IMR-90 (cell line): ENCODE data around the gene DHX34. TPM values are rescaled to one million over a fixed set of nuclear protein-coding genes. Genes with fewer than 3 reads are reported as not detected.

ENCODE experiments used
- ATAC-seq: fragments of 200-7000 bp; cut with Tn5 transposase; 2 replicates; pipeline ENCODE4 v1.9.1; 2020; ENCODE audit warnings: low read depth, mild to moderate bottlenecking, moderate library complexity
- BruUV-seq: library from RNA; stranded (reverse); fragments of 400-500 nt; replicated peaks from 2 replicates; lab custom pipeline; 2021; lab: Mats Ljungman, UMichigan
- CTCF ChIA-PET: fragments of 300-600 bp; formaldehyde crosslinking; extraction: SDS; loops from one replicate; lab custom pipeline; 2021; ENCODE audit warnings: antibody characterized with exemption; lab: Yijun Ruan, JAX
- POLR2A ChIA-PET: fragments of 300-600 bp; sonication (Branson Sonifier 250); formaldehyde crosslinking; loops from one replicate; lab custom pipeline; 2022; ENCODE audit warnings: antibody characterized with exemption; ENCODE audit not compliant: unreplicated experiment; lab: Charles Lee
- DNase-seq: peaks from one replicate; pipeline ENCODE4 v3.0.0; 2013
- H2AFZ ChIP-seq: replicated peaks from 2 replicates; pipeline ENCODE3; 2013; ENCODE audit warnings: low read length, mild to moderate bottlenecking; ENCODE audit not compliant: poor library complexity
- H2AK5ac ChIP-seq: 2 replicates; pipeline ENCODE4 v1.6.1; 2013; ENCODE audit warnings: low read depth, low read length, inconsistent platforms
- H2AK9ac ChIP-seq: replicated peaks from 2 replicates; pipeline ENCODE3; 2013; ENCODE audit warnings: mild to moderate bottlenecking, low read depth, low read length, moderate library complexity; ENCODE audit not compliant: poor library complexity
- H2BK120ac ChIP-seq: 2 replicates; pipeline ENCODE4 v1.6.1; 2013; ENCODE audit warnings: low read depth, low read length, inconsistent platforms
- H2BK15ac ChIP-seq: 3 replicates; pipeline ENCODE4 v1.6.1; 2013; ENCODE audit warnings: low read depth, low read length, inconsistent platforms
- H2BK20ac ChIP-seq: 2 replicates; pipeline ENCODE4 v1.6.1; 2013; ENCODE audit warnings: low read depth, mild to moderate bottlenecking, inconsistent platforms, low read length, moderate library complexity
- H2BK5ac ChIP-seq: 2 replicates; pipeline ENCODE4 v1.6.1; 2013; ENCODE audit warnings: mild to moderate bottlenecking, low read depth, low read length, inconsistent platforms; ENCODE audit not compliant: poor library complexity, severe bottlenecking
- H3K14ac ChIP-seq: replicated peaks from 2 replicates; pipeline ENCODE4 v1.6.1; 2013; ENCODE audit warnings: low read depth, low read length, inconsistent platforms
- H3K18ac ChIP-seq: 2 replicates; pipeline ENCODE4 v1.6.1; 2013; ENCODE audit warnings: low read depth, low read length, control low read depth
- H3K23ac ChIP-seq: 2 replicates; pipeline ENCODE4 v1.6.1; 2013; ENCODE audit warnings: low read depth, low read length, inconsistent platforms
- H3K27ac ChIP-seq: 2 replicates; pipeline ENCODE4 v1.5.1; 2013; ENCODE audit warnings: mild to moderate bottlenecking, control low read depth, low read length; ENCODE audit not compliant: insufficient read depth
- H3K27me3 ChIP-seq: 2 replicates; pipeline ENCODE4 v1.6.1; 2013; ENCODE audit warnings: low read length; ENCODE audit not compliant: control insufficient read depth, insufficient read depth
- H3K36me3 ChIP-seq: 2 replicates; pipeline ENCODE4 v1.6.1; 2013; ENCODE audit warnings: low read length, mixed read lengths; ENCODE audit not compliant: control insufficient read depth, insufficient read depth
- H3K4ac ChIP-seq: 2 replicates; pipeline ENCODE4 v1.6.1; 2013; ENCODE audit warnings: low read depth, low read length, inconsistent platforms
- H3K4me1 ChIP-seq: 2 replicates; pipeline ENCODE4 v1.6.1; 2013; ENCODE audit warnings: low read length, mixed read lengths; ENCODE audit not compliant: control insufficient read depth, insufficient read depth
- H3K4me2 ChIP-seq: 2 replicates; pipeline ENCODE4 v1.6.1; 2013; ENCODE audit warnings: low read depth, mild to moderate bottlenecking, control low read depth, low read length, moderate library complexity
- H3K4me3 ChIP-seq: 2 replicates; pipeline ENCODE4 v1.5.1; 2013; ENCODE audit warnings: low read depth, mild to moderate bottlenecking, control low read depth, low read length, moderate library complexity; ENCODE audit not compliant: insufficient read depth
- H3K56ac ChIP-seq: 2 replicates; pipeline ENCODE4 v1.6.1; 2013; ENCODE audit warnings: low read length, inconsistent platforms; ENCODE audit not compliant: insufficient read depth; ENCODE audit errors: extremely low read depth
- H3K79me1 ChIP-seq, 2 experiments: 2 replicates each; pipeline ENCODE4 v1.6.1; 2013; ENCODE audit warnings: low read length in 2 of 2, inconsistent platforms in 1 of 2, low read depth in 1 of 2
- H3K9ac ChIP-seq: 2 replicates; pipeline ENCODE4 v1.6.1; 2013; ENCODE audit warnings: low read depth, low read length, control low read depth
- H3K9me1 ChIP-seq: 2 replicates; pipeline ENCODE4 v1.6.1; 2013; ENCODE audit warnings: low read length, inconsistent platforms; ENCODE audit not compliant: insufficient read depth
- H3K9me3 ChIP-seq: 2 replicates; pipeline ENCODE4 v1.6.1; 2013; ENCODE audit warnings: low read length; ENCODE audit not compliant: control insufficient read depth, insufficient read depth
- H4K20me1 ChIP-seq: 2 replicates; pipeline ENCODE4 v1.6.1; 2013; ENCODE audit warnings: low read length, inconsistent platforms; ENCODE audit not compliant: insufficient read depth
- H4K5ac ChIP-seq: 2 replicates; pipeline ENCODE4 v1.6.1; 2013; ENCODE audit warnings: mild to moderate bottlenecking, low read depth, low read length, control low read depth
- H4K8ac ChIP-seq, 2 experiments: 2 replicates each; pipeline ENCODE4 v1.6.1; 2013; ENCODE audit warnings: low read depth in 2 of 2, low read length in 2 of 2, control low read depth in 1 of 2, inconsistent platforms in 1 of 2
- H4K91ac ChIP-seq: 2 replicates; pipeline ENCODE4 v1.6.1; 2013; ENCODE audit warnings: low read depth, low read length, inconsistent platforms; ENCODE audit not compliant: insufficient read depth
- CHD1 ChIP-seq: IDR thresholded peaks from 2 replicates; pipeline ENCODE4 v1.6.1; 2012; ENCODE audit warnings: low read depth, low read length, improper control_type of control experiment
- CTCF ChIP-seq: conservative IDR thresholded peaks from 2 replicates; pipeline ENCODE4 v1.5.1; 2012; ENCODE audit warnings: mild to moderate bottlenecking, low read depth, low read length, improper control_type of control experiment
- MAZ ChIP-seq: IDR thresholded peaks from 2 replicates; pipeline ENCODE4 v1.6.1; 2012; ENCODE audit warnings: low read depth, mild to moderate bottlenecking, low read length, improper control_type of control experiment, moderate library complexity, borderline replicate concordance
- POLR2A ChIP-seq: IDR thresholded peaks from 2 replicates; pipeline ENCODE4 v1.6.1; 2012; ENCODE audit warnings: mild to moderate bottlenecking, low read depth, low read length
- RAD21 ChIP-seq: IDR thresholded peaks from 2 replicates; pipeline ENCODE4 v1.6.1; 2012; ENCODE audit warnings: low read length, improper control_type of control experiment
- RCOR1 ChIP-seq: IDR thresholded peaks from 2 replicates; pipeline ENCODE4 v1.6.1; 2012; ENCODE audit warnings: mild to moderate bottlenecking, low read length, improper control_type of control experiment; ENCODE audit not compliant: insufficient replicate concordance
- SMC3 ChIP-seq: fragments of 150-350 bp; IDR thresholded peaks from 2 replicates; pipeline ENCODE4 v1.6.1; 2016; ENCODE audit warnings: low read depth, mild to moderate bottlenecking, antibody characterized with exemption, low read length, moderate library complexity
- WGBS, 2 experiments: methylation state at CpG; one replicate each; pipeline versions ENCODE4 v1.1.5 to v1.1.7; 2013; ENCODE audit warnings: missing lambda C conversion rate in 2 of 2; ENCODE audit not compliant: insufficient read length in 1 of 2; ENCODE audit errors: extremely low coverage in 2 of 2; 5-methylcytosine and 5-hydroxymethylcytosine counted together
- dilution Hi-C: fragments of 300-500 bp; cut with HindIII; formaldehyde crosslinking; loops from one replicate; pipeline ENCODE4 v1.14.3; 2018; ENCODE audit warnings: low sequenced_read_pairs; ENCODE audit not compliant: unreplicated experiment
- in situ Hi-C: fragments of 300-500 bp; cut with MboI; formaldehyde crosslinking; loops from 3 replicates; pipeline ENCODE4 v1.14.3; 2019; ENCODE audit warnings: low sequenced_read_pairs, inconsistent platforms, mixed read lengths
- intact Hi-C: fragments of 100-400 bp; cut with micrococcal nuclease; formaldehyde crosslinking; loops from 2 replicates; pipeline ENCODE4 v1.10.0; 2022
- polyA plus RNA-seq, 3 experiments: library from polyadenylated mRNA; depleted of rRNA; stranded (reverse); fragments of >200 nt; gene quantifications; 2 replicates each; pipeline ENCODE4 v1.2.3, GENCODE V29; 2012; ENCODE audit warnings: low replicate concordance in 1 of 3
- total RNA-seq: library from RNA; depleted of rRNA; stranded (reverse); fragments of >200 nt; gene quantifications from 2 replicates; pipeline ENCODE4 v1.2.3, GENCODE V29; 2012
- TF ChIP-seq, protein P1 (sequence below): fragments of 150-350 bp; IDR thresholded peaks from 2 replicates; pipeline ENCODE4 v1.6.1; 2017; ENCODE audit warnings: mild to moderate bottlenecking, antibody characterized with exemption, low read length, low read depth

The DHX34 gene
- total and polyA plus RNA-seq, 2 of the 4 experiments (the other 2 are of a cell fraction): 4.5 to 13.7 TPM

DNA sequence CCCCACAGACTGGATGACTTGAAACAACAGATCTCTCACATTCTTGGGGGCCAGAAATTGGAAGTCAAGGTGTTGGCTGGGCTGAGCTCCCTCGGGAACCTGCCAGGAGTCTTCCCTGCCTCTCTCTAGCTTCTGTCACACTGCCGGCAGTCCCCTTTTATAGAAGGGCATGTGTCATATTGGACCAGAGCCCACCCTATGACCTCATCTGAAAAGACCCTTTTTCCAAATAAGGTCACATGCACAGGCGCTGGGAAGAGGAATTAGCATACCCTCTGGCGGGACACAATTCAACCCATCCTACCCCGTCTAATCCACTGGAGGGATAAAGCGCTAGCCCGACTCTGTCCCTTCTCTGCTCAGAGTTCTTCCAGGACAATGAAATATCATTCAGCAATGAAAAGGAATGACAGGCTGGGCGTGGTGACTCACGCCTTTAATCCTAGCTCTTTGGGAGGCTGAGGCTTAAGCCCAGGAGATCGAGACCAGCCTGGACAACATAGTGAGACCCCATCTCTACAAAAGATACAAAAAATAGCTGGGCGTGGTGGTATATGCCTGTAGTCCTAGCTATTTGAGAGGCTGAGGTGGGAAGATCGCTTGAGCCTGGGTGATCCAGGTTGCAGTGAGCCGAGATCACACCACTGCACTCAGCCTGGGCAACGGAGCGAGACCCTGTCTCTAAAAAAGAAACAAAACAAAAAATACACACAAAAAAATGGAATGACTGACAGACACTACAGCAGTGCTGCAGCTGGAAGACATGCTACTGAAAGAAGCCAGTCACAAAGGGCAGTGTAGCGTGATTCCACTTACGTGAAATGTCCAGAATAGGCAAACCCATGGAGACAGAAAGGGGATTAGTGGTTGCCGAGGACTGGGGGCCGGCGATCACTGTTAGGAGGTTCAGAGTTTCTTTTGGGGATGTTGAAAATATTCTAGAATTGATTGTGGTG, 41.7 kb downstream of the DHX34 start:
- H4K20me1 ChIP-seq: no peaks in the 10 kb centered on the region
- H2BK20ac ChIP-seq: no peak overlapping the region
- no peak overlapping the region for H2AFZ ChIP-seq
- in situ Hi-C loops: no loop called here
- no peak overlapping the region for H3K4me3 ChIP-seq
- H4K91ac ChIP-seq: no peak overlapping the region
- H2BK120ac ChIP-seq: no peak overlapping the region
- intact Hi-C loops: loop anchor here (1.0 kb wide), 3 partner anchors 42 to 107 kb away; partner anchors contain the start of gene DHX34
- H3K18ac ChIP-seq: no peak overlapping the region
- no peaks in the 10 kb centered on the region for H3K9me3 ChIP-seq
- WGBS, 2 experiments: no CpG with 5 or more reads among the region's 20 CpGs
- BruUV-seq: no TSS peak
- H3K9ac ChIP-seq: no peak overlapping the region
- dilution Hi-C loops: no loop called here
- no peak overlapping the region for H3K14ac ChIP-seq
- ChIA-PET CTCF (interaction anchor here (0.5 to 1.7 kb wide), 13 partner anchors 9 to 129 kb away, joined by 3 to 8 read pairs (median 3); partner anchors contain the start of genes DHX34 and MEIS3), POLR2A (no interaction called here)
- no peak overlapping the region for H4K5ac ChIP-seq
- H3K4me1 ChIP-seq: peaks cover 3% of the 10 kb centered on the region
- H2AK5ac ChIP-seq: peak overlapping the region; percentile 16; the same call in 1 of the 2 replicates
- TF ChIP-seq SMC3: no peak
- TF ChIP-seq RAD21: no peak
- no peak for TF ChIP-seq MAZ
- TF ChIP-seq, protein P1, sequence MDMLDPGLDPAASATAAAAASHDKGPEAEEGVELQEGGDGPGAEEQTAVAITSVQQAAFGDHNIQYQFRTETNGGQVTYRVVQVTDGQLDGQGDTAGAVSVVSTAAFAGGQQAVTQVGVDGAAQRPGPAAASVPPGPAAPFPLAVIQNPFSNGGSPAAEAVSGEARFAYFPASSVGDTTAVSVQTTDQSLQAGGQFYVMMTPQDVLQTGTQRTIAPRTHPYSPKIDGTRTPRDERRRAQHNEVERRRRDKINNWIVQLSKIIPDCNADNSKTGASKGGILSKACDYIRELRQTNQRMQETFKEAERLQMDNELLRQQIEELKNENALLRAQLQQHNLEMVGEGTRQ: no peak
- no peak for TF ChIP-seq POLR2A
- TF ChIP-seq RCOR1: no peak
- TF ChIP-seq CHD1: no peak
- no peak for TF ChIP-seq CTCF
- H3K56ac ChIP-seq: no peak overlapping the region
- H3K27me3 ChIP-seq: peaks cover 8% of the 10 kb centered on the region; the same call in 1 of the 2 replicates
- no peaks in the 10 kb centered on the region for H3K79me1 ChIP-seq
- H2BK15ac ChIP-seq: no peak overlapping the region
- no peaks in the 10 kb centered on the region for H3K36me3 ChIP-seq
- DNase-seq (no peak), ATAC-seq (no peak)
- H4K8ac ChIP-seq: no peak overlapping the region
- no peak overlapping the region for H3K23ac ChIP-seq
- no peak overlapping the region for H2AK9ac ChIP-seq
- no peaks in the 10 kb centered on the region for H3K9me1 ChIP-seq
- H3K4me2 ChIP-seq: no peak overlapping the region
- H3K4ac ChIP-seq: no peak overlapping the region
- no peak overlapping the region for H2BK5ac ChIP-seq
- no peak overlapping the region for H3K27ac ChIP-seq
